ENCODE measurements around the gene UBE2E3. TPM values are rescaled to one million over a fixed set of nuclear protein-coding genes. Genes with fewer than 3 reads are reported as not detected.

Gene UBE2E3
- total and polyA plus RNA-seq, 2 of the 13 experiments (the other 11 are each of a cell fraction or from before 2014, with no cell fraction given), result 45.7 to 92.6 TPM

DNA sequence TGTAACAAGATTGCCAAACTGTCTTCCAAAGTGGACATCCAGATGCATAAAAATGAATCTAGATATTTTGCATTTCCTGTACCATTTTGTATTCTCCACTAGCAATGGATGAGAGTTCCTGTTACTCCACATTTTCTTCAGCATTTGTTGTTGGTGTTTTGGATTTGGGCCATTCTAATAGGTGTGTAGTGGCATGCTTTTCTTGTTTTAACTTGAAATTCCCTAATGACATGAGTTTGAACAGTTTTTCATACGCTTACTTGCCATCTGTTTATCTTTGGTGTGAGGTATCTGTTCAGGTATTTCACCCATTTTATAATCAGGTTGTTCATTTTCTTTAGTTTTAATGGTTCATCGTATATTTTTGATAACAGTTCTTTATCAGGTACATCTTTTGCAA, 73.9 kb downstream of the UBE2E3 start:
- no peaks in the 10 kb centered on the region for H3K4me1 ChIP-seq (ENCODE audit: insufficient read depth, low read length)
- CTCF ChIA-PET (ENCODE audit: low intra/inter-chr PET ratio, low total read pairs), result no interaction called here
- no peaks in the 10 kb centered on the region for H4K20me1 ChIP-seq (ENCODE audit: insufficient read depth, low read length)
- POLR2A ChIA-PET, result no interaction called here
- intact Hi-C loops (cut with micrococcal nuclease; ENCODE audit: unreplicated experiment) (loop anchor here (10.0 kb wide), 1 partner anchor 289 kb away; no protein-coding TSS in a partner anchor), in situ Hi-C loops (cut with HindIII; ENCODE audit: extremely low pct_ligation_motif_present, low pct_unique_long_range_greater_than_20kb) (loop anchor here (10.0 kb wide), 1 partner anchor 449 kb away; no protein-coding TSS in a partner anchor)
- DNase-seq (ENCODE audit: low spot score) (no peak), ATAC-seq (no peak), FAIRE-seq (no peak)
- no peak overlapping the region for H3K9ac ChIP-seq (ENCODE audit: insufficient read depth, low read depth, low read length)
- 95% methylated on average over 2 of the region's 2 CpGs for WGBS (ENCODE audit: low lambda C conversion rate)
- TF ChIP-seq ZKSCAN1 (IDR thresholded peaks at IDR 0.05; ENCODE audit: low read length) (no peak), HHEX (CRISPR knock-in tag; IDR thresholded peaks at IDR 0.05) (no peak), BHLHE40 (IDR thresholded peaks at IDR 0.05; ENCODE audit: low read length) (no peak), SIX1 (CRISPR knock-in tag; IDR thresholded peaks at IDR 0.05; ENCODE audit: borderline replicate concordance) (no peak), ZNF124 (CRISPR knock-in tag; IDR thresholded peaks at IDR 0.05) (no peak), SOX13 (IDR thresholded peaks at IDR 0.05) (no peak), SOX13 (CRISPR knock-in tag; conservative IDR thresholded peaks at IDR 0.05 in 1 of 2, IDR thresholded peaks at IDR 0.05 in 1 of 2) (no peak), HMG20A (CRISPR knock-in tag; IDR thresholded peaks at IDR 0.05; ENCODE audit: borderline replicate concordance) (no peak), GTF2F1 (IDR thresholded peaks at IDR 0.05; ENCODE audit: low read length) (no peak), ZNF720 (CRISPR knock-in tag; IDR thresholded peaks at IDR 0.05) (no peak), HMGA1 (CRISPR knock-in tag; conservative IDR thresholded peaks at IDR 0.05) (no peak), NFRKB (IDR thresholded peaks at IDR 0.05) (no peak), NFE2L1 (CRISPR knock-in tag; IDR thresholded peaks at IDR 0.05; ENCODE audit: borderline replicate concordance) (no peak), NFE2L2 (IDR thresholded peaks at IDR 0.05; ENCODE audit: low read length) (no peak)
- TF ChIP-seq, protein P1, sequence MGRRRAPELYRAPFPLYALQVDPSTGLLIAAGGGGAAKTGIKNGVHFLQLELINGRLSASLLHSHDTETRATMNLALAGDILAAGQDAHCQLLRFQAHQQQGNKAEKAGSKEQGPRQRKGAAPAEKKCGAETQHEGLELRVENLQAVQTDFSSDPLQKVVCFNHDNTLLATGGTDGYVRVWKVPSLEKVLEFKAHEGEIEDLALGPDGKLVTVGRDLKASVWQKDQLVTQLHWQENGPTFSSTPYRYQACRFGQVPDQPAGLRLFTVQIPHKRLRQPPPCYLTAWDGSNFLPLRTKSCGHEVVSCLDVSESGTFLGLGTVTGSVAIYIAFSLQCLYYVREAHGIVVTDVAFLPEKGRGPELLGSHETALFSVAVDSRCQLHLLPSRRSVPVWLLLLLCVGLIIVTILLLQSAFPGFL (CRISPR knock-in tag; IDR thresholded peaks at IDR 0.05), result no peak
- TF ChIP-seq, protein P2, sequence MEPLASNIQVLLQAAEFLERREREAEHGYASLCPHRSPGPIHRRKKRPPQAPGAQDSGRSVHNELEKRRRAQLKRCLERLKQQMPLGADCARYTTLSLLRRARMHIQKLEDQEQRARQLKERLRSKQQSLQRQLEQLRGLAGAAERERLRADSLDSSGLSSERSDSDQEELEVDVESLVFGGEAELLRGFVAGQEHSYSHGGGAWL (CRISPR knock-in tag; IDR thresholded peaks at IDR 0.05), result no peak
- TF ChIP-seq, protein P3, sequence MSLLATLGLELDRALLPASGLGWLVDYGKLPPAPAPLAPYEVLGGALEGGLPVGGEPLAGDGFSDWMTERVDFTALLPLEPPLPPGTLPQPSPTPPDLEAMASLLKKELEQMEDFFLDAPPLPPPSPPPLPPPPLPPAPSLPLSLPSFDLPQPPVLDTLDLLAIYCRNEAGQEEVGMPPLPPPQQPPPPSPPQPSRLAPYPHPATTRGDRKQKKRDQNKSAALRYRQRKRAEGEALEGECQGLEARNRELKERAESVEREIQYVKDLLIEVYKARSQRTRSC (CRISPR knock-in tag; IDR thresholded peaks at IDR 0.05; ENCODE audit: low read depth), result no peak
- TF ChIP-seq, protein P4, sequence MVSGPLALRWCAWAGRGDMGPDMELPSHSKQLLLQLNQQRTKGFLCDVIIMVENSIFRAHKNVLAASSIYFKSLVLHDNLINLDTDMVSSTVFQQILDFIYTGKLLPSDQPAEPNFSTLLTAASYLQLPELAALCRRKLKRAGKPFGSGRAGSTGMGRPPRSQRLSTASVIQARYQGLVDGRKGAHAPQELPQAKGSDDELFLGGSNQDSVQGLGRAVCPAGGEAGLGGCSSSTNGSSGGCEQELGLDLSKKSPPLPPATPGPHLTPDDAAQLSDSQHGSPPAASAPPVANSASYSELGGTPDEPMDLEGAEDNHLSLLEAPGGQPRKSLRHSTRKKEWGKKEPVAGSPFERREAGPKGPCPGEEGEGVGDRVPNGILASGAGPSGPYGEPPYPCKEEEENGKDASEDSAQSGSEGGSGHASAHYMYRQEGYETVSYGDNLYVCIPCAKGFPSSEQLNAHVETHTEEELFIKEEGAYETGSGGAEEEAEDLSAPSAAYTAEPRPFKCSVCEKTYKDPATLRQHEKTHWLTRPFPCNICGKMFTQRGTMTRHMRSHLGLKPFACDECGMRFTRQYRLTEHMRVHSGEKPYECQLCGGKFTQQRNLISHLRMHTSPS (CRISPR knock-in tag; IDR thresholded peaks at IDR 0.05; ENCODE audit: low read depth), result no peak
- no peaks in the 10 kb centered on the region for H3K27me3 ChIP-seq (ENCODE audit: control insufficient read depth in 1 of 2, insufficient read depth in 2 of 2, low read length in 2 of 2)
- no peak overlapping the region for H3K4me2 ChIP-seq (ENCODE audit: low read depth, low read length)
- no TSS peak for BruUV-seq (replicated peaks)
- H2AFZ ChIP-seq (ENCODE audit: low read length), result no peak overlapping the region
- no peaks in the 10 kb centered on the region for H3K9me3 ChIP-seq (ENCODE audit: low read length)
- H3K36me3 ChIP-seq (replicated peaks in 1 of 2; ENCODE audit: control insufficient read depth in 1 of 2, insufficient read depth in 2 of 2, low read length in 2 of 2), result no peaks in the 10 kb centered on the region
- H3K4me3 ChIP-seq (replicated peaks in 1 of 3; ENCODE audit: insufficient read depth in 1 of 3, low read depth in 2 of 3, low read length in 3 of 3), result no peak overlapping the region
- no peaks in the 10 kb centered on the region for H3K79me2 ChIP-seq (ENCODE audit: insufficient read depth, low read length)
- no peak overlapping the region for H3K27ac ChIP-seq (ENCODE audit: extremely low read length, insufficient read depth, low read length)
